SW 1271 (cell line): ENCODE results near the gene PDE4D.
"Not testable (repeated sequence)": the region's sequence is repeated elsewhere in the genome, so short reads cannot be mapped to it uniquely, and the experiment has no call there.

Experiments
- DNase-seq, 2 experiments: peaks; one replicate each; lab custom pipeline; 2025; lab: John Stamatoyannopoulos, UW

Gene PDE4D

GRCh38 chr5:58968350-58968749, 925.2 kb downstream of the PDE4D start:
- no peak for DNase-seq

GRCh38 chr5:58967597-58968281, 925.8 kb downstream of the PDE4D start:
- DNase-seq = no peak

GRCh38 chr5:58965677-58966414, 927.7 kb downstream of the PDE4D start:
- DNase-seq = no peak

- DNase-seq = no peak
Observed at GRCh38 chr5:58963821-58964220, 929.7 kb downstream of the PDE4D start.

- DNase-seq = no peak
Observed at GRCh38 chr5:58963361-58963760, 930.2 kb downstream of the PDE4D start.

- no peak for DNase-seq
Observed at GRCh38 chr5:58961631-58962280, 931.8 kb downstream of the PDE4D start.

GRCh38 chr5:58958701-58959100, 934.8 kb downstream of the PDE4D start:
- no peak for DNase-seq

- DNase-seq = not testable (repeated sequence)
Observed at GRCh38 chr5:58953218-58953617, 940.3 kb downstream of the PDE4D start.

GRCh38 chr5:58950224-58950623, 943.3 kb downstream of the PDE4D start:
- no peak for DNase-seq

- no peak for DNase-seq
Observed at GRCh38 chr5:58946230-58946629, 947.3 kb downstream of the PDE4D start.

GRCh38 chr5:58944221-58944620, 949.3 kb downstream of the PDE4D start:
- no peak for DNase-seq

- no peak for DNase-seq
Observed at GRCh38 chr5:58940446-58940845, 953.1 kb downstream of the PDE4D start.

- no peak for DNase-seq
Observed at GRCh38 chr5:58939664-58940063, 953.9 kb downstream of the PDE4D start.

GRCh38 chr5:58938563-58939424, 954.7 kb downstream of the PDE4D start:
- no peak for DNase-seq

GRCh38 chr5:58937031-58937681, 956.4 kb downstream of the PDE4D start:
- no peak for DNase-seq

GRCh38 chr5:58934629-58935097, 958.9 kb downstream of the PDE4D start:
- no peak for DNase-seq

- DNase-seq = no peak
Observed at GRCh38 chr5:58933891-58934628, 959.5 kb downstream of the PDE4D start.

GRCh38 chr5:58932057-58932612, 961.4 kb downstream of the PDE4D start:
- DNase-seq = no peak

- no peak for DNase-seq
Observed at GRCh38 chr5:58930520-58930919, 963.0 kb downstream of the PDE4D start.

GRCh38 chr5:58929726-58930125, 963.8 kb downstream of the PDE4D start:
- no peak for DNase-seq
